ENCODE measurements around the gene MAST4.

DNA sequence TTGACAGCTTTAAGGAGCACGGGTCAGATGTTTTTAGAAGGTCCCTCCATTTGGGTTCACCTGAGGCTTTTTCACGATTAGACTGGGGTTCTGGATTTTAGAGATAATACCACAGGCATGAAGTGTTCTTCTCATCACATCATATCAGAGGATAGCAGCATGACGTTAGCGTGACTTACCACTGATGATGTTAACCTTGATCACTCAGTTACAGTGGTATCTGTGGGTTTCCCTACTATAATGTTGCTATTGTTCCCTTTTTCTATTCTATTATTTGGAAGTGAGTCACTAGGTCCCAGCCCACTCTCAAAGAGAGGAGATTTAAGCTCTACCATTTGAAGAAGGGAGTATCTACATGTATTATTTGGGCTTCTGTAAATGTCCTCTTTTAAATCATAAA, 300.0 kb downstream of the MAST4 start:
- TF ChIP-seq, protein P1, sequence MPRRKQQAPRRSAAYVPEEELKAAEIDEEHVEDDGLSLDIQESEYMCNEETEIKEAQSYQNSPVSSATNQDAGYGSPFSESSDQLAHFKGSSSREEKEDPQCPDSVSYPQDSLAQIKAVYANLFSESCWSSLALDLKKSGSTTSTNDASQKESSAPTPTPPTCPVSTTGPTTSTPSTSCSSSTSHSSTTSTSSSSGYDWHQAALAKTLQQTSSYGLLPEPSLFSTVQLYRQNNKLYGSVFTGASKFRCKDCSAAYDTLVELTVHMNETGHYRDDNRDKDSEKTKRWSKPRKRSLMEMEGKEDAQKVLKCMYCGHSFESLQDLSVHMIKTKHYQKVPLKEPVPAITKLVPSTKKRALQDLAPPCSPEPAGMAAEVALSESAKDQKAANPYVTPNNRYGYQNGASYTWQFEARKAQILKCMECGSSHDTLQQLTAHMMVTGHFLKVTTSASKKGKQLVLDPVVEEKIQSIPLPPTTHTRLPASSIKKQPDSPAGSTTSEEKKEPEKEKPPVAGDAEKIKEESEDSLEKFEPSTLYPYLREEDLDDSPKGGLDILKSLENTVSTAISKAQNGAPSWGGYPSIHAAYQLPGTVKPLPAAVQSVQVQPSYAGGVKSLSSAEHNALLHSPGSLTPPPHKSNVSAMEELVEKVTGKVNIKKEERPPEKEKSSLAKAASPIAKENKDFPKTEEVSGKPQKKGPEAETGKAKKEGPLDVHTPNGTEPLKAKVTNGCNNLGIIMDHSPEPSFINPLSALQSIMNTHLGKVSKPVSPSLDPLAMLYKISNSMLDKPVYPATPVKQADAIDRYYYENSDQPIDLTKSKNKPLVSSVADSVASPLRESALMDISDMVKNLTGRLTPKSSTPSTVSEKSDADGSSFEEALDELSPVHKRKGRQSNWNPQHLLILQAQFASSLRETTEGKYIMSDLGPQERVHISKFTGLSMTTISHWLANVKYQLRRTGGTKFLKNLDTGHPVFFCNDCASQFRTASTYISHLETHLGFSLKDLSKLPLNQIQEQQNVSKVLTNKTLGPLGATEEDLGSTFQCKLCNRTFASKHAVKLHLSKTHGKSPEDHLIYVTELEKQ (tag by site-specific recombination; IDR thresholded peaks at IDR 0.05; ENCODE audit: borderline replicate concordance): no peak
- TF ChIP-seq ZNF530 (tag by site-specific recombination; IDR thresholded peaks at IDR 0.05; ENCODE audit: low read depth) (no peak), ZBTB21 (tag by site-specific recombination; IDR thresholded peaks at IDR 0.05) (no peak), SETDB1 (IDR thresholded peaks at IDR 0.05; ENCODE audit: insufficient read length, low read length) (no peak), YY1 (tag by site-specific recombination; IDR thresholded peaks at IDR 0.05) (no peak), ZBTB48 (tag by site-specific recombination; IDR thresholded peaks at IDR 0.05) (no peak), ZNF747 (tag by site-specific recombination; IDR thresholded peaks at IDR 0.05) (no peak), KLF8 (tag by site-specific recombination; IDR thresholded peaks at IDR 0.05) (no peak), ZNF138 (tag by site-specific recombination; IDR thresholded peaks at IDR 0.05; ENCODE audit: borderline replicate concordance) (no peak)
- TF ChIP-seq, protein P2, sequence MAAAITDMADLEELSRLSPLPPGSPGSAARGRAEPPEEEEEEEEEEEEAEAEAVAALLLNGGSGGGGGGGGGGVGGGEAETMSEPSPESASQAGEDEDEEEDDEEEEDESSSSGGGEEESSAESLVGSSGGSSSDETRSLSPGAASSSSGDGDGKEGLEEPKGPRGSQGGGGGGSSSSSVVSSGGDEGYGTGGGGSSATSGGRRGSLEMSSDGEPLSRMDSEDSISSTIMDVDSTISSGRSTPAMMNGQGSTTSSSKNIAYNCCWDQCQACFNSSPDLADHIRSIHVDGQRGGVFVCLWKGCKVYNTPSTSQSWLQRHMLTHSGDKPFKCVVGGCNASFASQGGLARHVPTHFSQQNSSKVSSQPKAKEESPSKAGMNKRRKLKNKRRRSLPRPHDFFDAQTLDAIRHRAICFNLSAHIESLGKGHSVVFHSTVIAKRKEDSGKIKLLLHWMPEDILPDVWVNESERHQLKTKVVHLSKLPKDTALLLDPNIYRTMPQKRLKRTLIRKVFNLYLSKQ (tag by site-specific recombination; IDR thresholded peaks at IDR 0.05; ENCODE audit: borderline replicate concordance): no peak
- TF ChIP-seq, protein P3, sequence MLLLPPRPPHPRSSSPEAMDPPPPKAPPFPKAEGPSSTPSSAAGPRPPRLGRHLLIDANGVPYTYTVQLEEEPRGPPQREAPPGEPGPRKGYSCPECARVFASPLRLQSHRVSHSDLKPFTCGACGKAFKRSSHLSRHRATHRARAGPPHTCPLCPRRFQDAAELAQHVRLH (tag by site-specific recombination; IDR thresholded peaks at IDR 0.05): no peak
- TF ChIP-seq, protein P4, sequence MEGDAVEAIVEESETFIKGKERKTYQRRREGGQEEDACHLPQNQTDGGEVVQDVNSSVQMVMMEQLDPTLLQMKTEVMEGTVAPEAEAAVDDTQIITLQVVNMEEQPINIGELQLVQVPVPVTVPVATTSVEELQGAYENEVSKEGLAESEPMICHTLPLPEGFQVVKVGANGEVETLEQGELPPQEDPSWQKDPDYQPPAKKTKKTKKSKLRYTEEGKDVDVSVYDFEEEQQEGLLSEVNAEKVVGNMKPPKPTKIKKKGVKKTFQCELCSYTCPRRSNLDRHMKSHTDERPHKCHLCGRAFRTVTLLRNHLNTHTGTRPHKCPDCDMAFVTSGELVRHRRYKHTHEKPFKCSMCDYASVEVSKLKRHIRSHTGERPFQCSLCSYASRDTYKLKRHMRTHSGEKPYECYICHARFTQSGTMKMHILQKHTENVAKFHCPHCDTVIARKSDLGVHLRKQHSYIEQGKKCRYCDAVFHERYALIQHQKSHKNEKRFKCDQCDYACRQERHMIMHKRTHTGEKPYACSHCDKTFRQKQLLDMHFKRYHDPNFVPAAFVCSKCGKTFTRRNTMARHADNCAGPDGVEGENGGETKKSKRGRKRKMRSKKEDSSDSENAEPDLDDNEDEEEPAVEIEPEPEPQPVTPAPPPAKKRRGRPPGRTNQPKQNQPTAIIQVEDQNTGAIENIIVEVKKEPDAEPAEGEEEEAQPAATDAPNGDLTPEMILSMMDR (tag by site-specific recombination; IDR thresholded peaks at IDR 0.05): no peak
- TF ChIP-seq, protein P5, sequence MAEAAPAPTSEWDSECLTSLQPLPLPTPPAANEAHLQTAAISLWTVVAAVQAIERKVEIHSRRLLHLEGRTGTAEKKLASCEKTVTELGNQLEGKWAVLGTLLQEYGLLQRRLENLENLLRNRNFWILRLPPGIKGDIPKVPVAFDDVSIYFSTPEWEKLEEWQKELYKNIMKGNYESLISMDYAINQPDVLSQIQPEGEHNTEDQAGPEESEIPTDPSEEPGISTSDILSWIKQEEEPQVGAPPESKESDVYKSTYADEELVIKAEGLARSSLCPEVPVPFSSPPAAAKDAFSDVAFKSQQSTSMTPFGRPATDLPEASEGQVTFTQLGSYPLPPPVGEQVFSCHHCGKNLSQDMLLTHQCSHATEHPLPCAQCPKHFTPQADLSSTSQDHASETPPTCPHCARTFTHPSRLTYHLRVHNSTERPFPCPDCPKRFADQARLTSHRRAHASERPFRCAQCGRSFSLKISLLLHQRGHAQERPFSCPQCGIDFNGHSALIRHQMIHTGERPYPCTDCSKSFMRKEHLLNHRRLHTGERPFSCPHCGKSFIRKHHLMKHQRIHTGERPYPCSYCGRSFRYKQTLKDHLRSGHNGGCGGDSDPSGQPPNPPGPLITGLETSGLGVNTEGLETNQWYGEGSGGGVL (tag by site-specific recombination; IDR thresholded peaks at IDR 0.05): no peak
- TF ChIP-seq, protein P6, sequence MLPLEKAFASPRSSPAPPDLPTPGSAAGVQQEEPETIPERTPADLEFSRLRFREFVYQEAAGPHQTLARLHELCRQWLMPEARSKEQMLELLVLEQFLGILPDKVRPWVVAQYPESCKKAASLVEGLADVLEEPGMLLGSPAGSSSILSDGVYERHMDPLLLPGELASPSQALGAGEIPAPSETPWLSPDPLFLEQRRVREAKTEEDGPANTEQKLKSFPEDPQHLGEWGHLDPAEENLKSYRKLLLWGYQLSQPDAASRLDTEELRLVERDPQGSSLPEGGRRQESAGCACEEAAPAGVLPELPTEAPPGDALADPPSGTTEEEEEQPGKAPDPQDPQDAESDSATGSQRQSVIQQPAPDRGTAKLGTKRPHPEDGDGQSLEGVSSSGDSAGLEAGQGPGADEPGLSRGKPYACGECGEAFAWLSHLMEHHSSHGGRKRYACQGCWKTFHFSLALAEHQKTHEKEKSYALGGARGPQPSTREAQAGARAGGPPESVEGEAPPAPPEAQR (tag by site-specific recombination; IDR thresholded peaks at IDR 0.05): no peak
